GM21619 (cell line): ENCODE data around the gene S100A13.
"Not testable (repeated sequence)": the region's sequence is repeated elsewhere in the genome, so short reads cannot be mapped to it uniquely, and the experiment has no call there.

ENCODE experiments used
- ATAC-seq: cut with Tn5 transposase; IDR thresholded peaks from one replicate; pipeline ENCODE4 v1.9.1; 2021; ENCODE audit not compliant: unreplicated experiment

The S100A13 gene

DNA sequence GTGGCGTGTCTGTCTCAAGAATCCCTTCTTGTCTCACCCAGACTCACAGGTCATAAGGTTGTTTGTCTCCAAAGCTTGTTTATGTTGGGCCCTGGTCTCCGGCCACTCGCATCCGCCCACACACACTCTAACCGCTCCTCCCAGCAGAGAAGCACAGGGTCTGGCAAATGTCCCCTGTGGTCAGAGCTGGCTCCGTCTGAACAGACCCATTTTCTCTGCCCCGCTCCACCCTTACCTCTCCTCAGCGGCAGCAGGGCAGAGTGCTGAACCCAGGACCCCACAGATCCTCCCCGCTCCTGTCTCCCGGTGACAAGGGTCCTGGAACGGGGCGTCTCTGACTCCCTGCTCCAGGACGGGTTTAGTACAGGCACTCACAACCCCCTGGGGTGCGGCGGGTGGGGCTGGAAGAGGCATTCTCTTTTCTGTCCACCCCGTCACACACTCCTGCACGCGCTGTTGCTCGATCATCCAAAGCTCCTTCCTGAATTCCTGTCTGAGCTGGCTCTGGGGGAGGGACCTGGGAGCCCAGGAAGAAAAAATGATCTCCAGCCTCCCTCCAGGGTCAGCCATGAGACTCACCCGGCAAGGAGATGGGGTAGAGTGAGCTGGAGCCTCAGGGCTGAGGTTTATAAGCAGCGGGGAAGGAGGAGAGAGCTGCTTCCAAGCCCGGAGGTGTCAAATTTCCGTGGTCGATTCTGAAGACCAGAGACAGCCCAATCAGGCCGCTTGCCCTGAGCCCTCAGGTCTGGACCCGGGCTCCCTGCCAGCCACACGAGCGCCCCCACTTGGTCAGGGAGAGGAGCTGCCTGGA, at the start of gene S100A13:
Gene S100A13, minus strand, starts transcription at position 602 of the 811 bp plus-strand sequence. CDS start 1,033 bp downstream, outside the sequence.
- no peak for ATAC-seq

DNA sequence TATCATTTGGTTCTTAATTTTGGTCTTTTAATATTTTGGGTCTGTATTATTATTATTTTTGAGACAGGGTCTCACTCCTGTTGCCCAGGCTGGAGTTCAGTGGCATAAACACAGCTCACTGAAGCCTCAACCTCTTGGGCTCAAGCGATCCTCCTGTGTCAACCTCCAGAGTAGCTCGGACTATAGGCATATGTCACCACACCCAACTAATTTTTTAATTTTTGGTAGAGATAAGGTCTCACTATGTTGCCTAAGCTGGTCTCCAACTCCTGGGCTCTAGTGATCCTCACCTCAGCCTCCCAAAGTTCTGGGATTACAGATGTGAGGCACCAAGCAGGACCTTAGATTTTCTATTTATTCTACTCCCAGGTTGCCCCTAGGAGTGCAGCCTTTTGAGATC, 46.2 kb upstream of the S100A13 start:
- ATAC-seq: no peak

DNA sequence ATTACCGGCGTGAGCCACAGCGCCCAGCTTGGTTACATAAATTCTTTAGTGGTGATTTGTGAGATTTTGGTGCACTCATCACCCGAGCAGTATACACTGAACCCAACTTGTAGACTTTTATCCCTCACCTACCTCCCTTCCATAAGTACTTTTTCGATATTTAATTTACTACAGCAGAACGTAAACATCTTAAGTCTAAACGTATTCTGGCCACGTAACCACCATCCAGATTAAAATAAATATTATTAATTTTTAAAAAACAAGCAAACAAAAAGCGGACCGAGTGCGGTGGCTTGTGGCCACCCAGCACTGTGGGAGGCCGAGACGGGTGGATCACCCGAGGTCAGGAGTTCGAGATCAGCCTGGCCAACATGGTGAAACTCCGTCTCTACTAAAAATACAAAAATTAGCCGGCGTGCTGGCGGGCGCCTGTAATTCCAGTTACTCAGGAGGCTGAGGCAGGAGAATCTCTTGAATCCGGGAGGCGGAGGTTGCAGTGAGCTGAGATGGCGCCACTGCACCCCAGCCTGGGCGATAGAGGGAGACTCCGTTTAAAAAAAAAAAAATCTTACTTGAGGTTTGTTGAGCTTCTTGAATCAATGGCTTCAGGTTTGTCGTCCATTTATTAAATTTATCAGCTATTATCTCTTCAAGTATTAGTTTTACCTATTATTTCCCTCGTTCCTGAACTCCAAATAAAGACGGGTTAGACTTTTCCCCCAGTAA, 44.5 kb upstream of the S100A13 start:
- peak; percentile 11 for ATAC-seq

DNA sequence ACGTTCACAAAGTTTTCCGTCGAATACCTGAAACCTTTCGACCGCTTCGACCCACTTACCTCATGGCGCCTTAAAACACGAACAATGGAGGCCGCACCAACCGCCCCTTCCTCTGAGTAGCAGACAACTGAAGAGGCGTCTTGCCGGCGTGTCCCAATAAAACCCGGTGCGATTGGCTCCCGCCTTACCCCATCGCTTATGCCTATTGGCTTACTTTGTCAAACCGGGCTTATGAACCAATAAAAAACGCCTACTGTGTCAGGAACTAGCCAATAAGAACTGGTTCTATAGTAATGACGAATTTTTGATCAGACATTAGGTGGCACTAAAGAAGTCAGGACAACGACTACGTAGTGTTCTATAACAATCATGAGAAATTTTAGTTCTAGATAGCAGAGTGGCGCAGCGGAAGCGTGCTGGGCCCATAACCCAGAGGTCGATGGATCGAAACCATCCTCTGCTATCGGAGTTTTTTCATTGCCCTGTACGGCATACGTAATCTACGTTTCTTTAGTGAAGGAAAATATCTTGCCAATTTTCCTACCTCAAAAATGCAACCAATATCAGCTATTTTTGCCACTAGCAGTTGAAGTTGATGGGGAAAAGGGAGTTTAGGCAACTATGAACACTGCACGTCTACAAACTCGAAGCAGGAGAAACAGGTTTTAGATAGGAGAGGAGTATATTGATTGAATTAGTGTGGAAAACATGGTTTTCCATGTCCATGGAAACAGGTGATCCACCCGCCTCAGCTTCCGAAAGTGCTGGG, 43.7 kb upstream of the S100A13 start, which contains the start of gene ILF2:
Gene ILF2, minus strand, starts transcription at position 135 of the 769 bp plus-strand sequence. Its CDS starts 71 bp downstream, at position 64.
- ATAC-seq: peak; percentile 94

DNA sequence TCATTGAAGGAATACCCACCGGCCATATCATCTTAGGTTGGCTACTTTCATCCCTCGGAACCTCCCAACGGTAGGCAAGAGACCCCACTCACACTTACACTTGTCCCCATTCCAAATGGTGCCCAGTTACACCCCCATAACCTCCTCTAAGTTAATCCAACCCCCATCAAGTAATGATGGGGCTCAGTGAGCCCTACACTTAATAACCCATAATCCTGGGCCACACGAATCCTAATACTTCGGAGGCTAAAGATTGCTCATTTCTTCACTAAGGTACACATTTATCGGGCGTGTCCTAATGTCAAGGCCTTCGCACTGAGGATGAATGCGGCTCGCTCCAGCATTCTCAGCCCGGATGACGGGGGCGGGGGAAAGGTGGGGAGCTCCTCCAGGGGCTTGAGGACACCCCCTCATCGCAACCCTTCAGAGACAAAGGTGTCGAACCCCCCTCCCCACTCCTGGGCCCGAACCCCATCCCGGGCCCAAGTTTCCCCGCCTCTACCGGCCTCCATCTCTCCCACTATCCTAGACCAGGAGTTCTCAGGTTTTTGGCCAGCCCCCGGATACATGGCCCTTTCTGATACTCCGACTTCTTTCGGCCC, 43.1 kb upstream of the S100A13 start:
- ATAC-seq: no peak

DNA sequence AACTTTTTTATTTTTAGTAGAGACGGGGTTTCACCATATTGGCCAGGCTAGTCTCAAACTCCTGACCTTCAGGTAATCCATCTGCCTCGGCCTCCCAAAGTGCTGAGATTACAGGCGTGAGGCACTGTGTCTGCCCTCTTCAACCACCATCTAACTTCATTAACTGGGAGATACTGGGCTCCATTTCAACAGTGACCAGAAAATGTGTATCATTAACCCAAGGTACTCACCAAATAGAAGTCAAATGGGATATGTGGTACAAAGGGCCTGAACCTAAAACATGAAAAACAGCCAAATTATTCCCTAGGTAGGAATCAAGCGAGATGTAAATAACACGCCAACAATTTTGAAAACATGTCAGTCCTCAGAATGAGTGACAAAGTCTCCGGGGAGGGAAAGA, 42.3 kb upstream of the S100A13 start:
- ATAC-seq: no peak

DNA sequence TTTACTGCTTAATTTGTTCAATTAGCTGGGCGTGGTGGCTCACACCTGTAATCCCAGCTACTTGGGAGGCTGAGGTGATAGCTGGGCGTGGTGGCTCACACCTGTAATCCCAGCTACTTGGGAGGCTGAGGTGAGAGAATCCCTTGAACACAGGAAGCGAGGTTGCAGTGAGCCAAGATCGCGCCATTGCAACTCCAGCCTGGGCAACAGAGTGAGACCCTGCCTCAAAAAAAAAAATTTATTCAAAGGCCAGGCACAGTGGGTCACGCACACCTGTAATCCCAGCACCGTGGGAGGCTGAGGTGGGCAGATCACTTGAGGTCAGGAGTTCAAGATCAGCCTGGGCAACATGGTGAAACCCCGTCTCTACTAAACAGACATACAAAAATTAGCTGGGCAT, 41.4 kb upstream of the S100A13 start:
- ATAC-seq: not testable (repeated sequence)

DNA sequence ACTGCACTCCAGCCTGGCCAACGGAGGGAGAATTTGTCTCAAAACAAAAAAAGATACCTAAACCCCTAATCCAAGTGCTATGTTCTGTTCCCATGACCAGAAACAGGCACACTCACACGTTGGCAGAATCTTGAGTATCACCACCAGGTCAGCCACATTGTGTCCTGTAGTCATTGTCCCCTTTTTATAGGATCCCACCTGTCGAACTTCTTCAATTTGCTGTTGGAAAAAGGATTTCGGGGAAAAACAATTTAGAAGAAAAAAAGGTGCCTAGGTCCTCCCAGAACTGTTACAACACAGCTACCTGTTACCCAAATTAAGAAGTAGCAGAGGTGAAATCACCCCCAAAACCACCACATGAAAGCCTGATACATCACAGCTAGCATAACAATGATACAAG, 40.1 kb upstream of the S100A13 start:
- ATAC-seq: no peak

DNA sequence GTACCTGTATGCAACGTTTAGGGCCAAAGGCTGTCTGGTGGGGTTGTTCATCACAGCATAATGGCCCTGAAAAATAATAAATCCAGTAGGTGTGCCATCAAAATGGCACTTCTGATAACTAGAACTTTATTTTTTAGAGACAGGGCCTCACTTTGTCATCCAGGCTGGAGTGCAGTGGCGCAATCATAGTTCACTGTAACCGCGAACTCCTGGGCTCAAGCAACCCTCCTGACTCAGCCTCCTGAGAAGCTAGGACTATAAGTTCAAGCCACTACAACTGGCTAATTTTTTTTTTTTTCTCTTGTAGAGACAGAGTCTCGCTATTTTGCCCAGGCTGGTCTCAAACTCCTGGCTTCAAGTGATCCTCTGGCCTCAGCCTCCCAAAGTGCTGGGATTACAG, 35.9 kb upstream of the S100A13 start:
- no peak for ATAC-seq

DNA sequence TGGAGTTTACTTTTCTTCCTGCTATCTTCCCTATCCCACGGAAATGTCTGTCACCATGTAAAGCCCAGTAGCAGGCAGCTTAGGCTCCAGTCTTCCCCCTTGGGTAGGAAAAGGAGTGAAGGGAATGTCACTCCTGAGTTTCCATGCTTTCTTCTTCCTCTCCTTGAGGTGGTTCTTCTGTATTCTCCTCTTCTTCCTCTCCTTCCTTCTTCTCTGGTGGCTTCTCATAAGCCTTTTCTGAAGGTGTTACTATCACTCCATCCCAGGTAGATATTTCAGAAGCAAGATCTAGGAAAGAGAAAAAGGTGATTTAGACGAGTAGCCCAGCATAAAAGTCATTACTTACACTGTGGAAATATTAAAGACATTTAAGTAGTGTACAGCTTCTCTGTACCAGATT, 35.0 kb upstream of the S100A13 start:
- no peak for ATAC-seq

DNA sequence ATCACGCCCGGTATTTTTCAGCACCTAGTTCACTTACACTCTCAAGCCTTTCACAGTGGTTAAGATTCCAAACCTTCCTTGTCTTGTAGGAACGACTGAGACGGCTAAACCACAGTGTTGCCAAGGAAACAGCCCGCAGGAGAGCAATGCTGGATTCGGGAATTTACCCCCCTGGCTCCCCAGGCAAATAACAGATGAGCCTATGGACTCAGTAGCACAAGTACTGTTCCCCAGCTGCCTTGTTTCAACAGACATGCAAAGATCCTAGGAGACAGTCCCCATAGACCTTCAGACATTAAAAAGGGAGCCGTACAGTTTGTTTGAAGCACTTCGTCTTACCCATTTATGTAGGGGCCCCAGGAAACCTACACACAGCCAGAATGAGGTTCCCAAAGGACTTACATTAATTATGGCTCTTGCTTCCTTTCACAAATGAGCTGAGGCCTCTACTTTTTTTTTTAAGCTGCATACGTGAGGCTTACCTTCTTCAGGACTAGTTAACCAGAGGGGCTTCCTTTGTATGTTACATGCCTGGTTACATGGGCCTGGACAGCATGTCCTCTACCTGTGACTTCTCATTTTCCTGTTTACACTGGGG, 33.9 kb upstream of the S100A13 start:
- no peak for ATAC-seq

DNA sequence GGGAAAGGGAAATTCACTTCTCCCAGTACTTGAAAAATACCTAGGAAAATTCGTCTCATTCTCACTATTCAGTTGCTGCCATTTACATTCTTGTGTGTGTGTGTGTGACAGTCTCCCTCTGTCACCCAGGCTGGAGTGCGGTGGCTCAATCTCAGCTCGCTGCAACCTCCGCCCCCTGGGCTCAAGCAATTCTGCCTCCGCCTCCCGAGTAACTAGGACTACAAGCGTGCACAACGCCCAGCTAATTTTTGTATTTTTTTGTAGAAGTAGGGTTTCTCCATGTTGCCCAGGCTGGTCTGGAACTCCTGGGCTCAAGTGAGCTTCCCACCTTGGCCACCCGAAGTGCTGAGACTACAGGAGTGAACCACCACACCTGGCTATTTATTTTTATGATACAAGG, 32.4 kb upstream of the S100A13 start:
- ATAC-seq: no peak

DNA sequence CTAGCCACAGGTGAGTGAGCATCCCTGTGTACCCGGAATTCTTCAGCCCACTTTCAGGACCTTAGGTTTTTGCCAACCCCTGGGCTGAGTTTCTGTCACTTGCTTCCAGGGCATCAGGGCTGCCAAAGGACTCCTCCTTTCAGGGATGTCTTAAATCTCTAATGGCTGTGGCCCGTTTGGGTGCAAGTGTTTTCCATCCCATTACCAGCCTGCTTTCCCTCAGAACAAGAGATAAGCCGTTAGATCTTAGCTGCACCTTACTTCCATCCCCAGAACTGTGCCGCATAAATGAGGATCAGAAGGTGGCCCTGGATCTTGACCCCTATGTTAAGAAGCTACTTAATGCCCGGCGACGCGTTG, 31.9 kb upstream of the S100A13 start:
- no peak for ATAC-seq

DNA sequence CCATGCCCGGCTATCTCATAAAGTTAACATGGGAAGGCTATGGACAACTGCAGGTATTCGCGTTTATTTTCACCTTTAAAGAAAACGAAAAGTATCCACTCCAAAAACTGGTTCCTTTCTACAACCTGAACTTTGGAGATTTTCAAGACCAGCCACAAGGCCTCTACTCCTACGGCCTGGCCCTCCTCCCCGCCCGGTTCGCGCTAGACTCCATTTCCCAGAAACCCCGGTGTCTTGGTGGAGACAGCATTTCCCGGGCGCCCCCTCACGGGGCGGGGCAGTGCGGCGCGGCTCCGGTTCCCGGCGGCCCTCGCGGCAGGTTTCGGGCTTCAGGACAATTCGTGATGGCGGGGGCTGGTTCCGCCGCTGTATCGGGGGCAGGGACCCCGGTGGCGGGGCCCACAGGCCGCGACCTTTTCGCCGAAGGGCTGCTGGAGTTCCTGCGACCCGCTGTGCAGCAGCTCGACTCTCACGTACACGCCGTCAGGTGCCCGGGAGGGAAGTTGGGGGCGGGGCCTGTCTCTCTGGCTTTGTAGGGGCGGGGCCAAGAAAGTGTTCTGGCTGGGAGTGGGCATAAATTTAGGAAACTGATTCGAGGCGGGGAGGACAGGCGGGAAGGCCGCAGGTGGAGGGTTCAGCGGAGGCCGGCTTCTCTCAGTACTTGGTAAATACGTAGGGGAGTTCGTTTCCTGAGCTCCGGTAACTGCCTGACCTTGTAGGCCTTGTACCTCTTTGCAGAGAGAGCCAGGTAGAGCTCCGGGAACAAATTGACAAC, 31.3 kb upstream of the S100A13 start, which contains the start of gene SNAPIN:
Gene SNAPIN, plus strand, starts transcription at position 304 of the 775 bp plus-strand sequence. Its CDS starts 41 bp downstream, at position 345.
- peak; percentile 87 for ATAC-seq

DNA sequence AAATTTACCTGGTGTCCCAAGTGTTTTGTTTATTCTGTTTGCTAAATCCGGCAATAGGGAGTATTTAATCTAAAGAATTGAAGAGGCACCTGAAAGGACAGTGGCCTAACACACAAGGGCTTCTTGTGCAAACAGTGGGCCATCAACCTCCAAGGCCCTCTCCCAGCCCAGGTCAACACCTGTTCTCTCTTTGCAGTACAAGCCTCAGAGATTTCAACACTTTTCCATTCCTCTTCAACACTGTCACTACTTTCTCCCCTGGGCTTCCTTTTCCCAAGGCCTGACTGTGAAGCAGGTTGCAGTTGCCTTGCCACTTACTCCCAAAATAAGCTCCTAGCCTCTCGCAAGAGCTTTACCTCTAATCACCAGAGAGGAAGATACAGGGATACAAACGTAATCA, 28.0 kb upstream of the S100A13 start:
- ATAC-seq: no peak

DNA sequence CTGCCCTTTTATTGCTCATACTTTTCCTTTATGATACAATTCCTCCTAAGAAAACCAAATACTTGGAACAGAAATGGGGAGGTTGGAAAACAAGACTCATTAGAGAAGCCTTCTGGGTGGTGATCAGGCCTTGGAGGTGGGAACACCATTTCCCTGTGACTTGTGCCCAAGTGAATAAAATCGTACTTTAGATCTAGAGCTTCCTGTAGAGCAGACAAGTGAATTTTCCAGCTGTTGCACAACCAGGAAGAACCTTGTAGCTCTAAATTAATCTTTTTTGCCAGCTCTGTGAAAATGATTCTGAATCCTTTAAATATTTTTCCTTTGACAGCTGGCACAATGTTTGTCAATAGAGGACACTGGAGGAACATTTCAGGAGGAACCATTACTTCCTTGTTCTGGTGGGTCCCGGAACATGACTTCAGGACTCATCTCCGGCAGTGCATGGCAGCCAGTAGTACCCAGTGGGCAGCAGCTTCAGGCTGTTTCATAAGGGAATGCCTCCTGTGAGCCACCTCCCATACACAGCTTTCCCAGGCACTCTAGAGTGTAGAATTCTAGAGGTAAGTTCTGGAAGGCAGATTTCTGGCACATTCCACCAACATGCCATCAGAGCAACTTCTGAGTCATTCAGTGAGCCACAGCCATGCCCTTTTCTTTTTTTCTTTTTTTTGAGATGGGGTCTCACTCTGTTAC, 25.6 kb upstream of the S100A13 start:
- ATAC-seq: no peak

DNA sequence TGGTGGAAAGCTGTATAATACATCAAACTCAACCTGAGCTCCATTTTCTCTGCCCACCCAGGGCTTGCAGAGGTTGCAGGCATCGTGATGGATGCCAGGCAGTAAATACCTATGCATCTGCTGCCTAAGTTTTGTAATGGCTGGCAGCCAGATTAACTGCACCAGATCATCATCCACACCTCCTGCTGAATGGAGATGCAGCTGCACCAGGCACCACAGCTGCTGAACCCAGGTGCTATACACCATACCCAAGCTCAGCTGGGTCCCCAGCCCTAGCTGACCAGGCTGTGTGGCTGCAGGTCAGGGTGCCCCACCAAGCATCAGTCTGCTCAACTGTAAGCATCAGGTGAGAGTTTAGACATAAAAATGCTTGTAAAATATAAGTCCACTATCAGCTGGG, 24.5 kb upstream of the S100A13 start:
- no peak for ATAC-seq

DNA sequence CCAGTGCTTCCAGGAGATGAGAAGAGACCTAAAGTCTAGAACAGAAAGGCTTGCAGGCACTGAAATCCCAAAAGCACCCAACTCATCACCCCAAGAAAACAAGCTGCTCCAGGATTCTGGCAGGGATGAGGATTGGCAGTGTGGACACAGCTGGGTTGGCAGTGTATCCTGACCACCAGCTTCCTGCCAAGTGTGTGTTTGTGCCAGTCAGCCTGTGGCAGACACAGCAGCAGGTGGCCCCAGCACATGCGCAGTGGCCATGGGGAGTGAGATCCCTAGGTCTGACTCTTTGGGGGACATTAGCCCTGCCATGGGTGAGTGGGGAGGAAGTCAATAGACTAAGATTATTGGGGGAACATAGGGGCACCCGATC, 22.5 kb upstream of the S100A13 start:
- ATAC-seq: no peak

DNA sequence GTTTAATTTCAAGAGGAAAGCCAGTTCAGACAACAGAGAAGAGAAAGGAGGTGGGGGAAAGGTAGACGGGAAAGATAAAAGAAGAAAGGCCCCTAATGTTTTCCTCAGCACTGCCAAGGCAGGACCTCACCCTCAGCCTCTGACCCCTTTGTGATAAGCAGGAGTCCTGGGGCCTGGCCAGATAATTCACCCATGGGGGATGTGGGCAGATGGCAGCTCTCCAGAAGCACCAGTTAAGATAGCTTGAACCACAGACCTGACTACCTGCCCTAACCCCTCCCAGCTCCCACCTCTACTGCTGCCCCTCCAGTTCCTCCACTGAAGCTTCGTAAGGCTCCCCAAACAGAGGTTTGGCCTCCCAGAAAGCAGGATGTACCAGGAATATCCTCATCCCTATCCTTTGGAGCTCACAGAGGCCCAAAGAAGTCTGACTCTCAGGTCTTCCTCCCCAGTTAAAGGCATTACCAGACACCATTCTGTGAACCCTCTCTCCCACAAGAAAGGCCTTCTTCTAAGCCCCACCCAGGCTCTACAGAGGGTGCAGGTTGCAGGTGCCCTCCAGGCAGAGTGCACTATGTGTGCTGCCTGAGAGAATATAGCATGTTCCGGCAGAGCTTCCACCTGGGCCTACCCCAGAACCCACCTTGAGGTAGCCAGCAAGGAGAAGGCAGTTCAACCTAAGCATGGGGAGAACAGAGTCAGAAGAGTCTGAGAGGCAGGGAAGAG, 22.0 kb upstream of the S100A13 start:
- no peak for ATAC-seq
